ENCODE data around the gene NXN.

DNA sequence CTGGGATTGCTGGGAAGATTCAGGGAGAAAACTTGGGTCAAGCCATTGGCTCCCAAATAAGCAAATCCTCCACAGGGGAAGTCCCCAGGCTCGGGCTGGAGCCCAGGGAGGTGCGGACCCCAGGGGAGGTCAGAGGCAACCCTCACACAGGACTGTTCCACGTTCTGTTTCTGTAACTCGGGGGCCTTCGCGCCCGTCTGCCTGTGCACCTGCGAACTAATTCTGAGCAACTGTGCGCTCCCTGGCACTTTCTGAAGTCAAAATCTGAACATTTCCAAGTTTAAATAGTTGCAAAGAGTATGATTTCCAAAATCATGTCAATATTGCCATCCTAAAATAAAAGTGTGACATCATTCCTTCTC lies 34.1 kb upstream of the NXN start:
- no peak for TF ChIP-seq POLR2AphosphoS5 (IDR thresholded peaks at IDR 0.05)
- TF ChIP-seq EP300 (IDR thresholded peaks at IDR 0.05): no peak
- TF ChIP-seq, protein P1, sequence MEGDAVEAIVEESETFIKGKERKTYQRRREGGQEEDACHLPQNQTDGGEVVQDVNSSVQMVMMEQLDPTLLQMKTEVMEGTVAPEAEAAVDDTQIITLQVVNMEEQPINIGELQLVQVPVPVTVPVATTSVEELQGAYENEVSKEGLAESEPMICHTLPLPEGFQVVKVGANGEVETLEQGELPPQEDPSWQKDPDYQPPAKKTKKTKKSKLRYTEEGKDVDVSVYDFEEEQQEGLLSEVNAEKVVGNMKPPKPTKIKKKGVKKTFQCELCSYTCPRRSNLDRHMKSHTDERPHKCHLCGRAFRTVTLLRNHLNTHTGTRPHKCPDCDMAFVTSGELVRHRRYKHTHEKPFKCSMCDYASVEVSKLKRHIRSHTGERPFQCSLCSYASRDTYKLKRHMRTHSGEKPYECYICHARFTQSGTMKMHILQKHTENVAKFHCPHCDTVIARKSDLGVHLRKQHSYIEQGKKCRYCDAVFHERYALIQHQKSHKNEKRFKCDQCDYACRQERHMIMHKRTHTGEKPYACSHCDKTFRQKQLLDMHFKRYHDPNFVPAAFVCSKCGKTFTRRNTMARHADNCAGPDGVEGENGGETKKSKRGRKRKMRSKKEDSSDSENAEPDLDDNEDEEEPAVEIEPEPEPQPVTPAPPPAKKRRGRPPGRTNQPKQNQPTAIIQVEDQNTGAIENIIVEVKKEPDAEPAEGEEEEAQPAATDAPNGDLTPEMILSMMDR (IDR thresholded peaks at IDR 0.05): no peak
- TF ChIP-seq POLR2A (IDR thresholded peaks at IDR 0.05): no peak
